ENCODE measurements around the gene CLTB.

Gene CLTB

DNA sequence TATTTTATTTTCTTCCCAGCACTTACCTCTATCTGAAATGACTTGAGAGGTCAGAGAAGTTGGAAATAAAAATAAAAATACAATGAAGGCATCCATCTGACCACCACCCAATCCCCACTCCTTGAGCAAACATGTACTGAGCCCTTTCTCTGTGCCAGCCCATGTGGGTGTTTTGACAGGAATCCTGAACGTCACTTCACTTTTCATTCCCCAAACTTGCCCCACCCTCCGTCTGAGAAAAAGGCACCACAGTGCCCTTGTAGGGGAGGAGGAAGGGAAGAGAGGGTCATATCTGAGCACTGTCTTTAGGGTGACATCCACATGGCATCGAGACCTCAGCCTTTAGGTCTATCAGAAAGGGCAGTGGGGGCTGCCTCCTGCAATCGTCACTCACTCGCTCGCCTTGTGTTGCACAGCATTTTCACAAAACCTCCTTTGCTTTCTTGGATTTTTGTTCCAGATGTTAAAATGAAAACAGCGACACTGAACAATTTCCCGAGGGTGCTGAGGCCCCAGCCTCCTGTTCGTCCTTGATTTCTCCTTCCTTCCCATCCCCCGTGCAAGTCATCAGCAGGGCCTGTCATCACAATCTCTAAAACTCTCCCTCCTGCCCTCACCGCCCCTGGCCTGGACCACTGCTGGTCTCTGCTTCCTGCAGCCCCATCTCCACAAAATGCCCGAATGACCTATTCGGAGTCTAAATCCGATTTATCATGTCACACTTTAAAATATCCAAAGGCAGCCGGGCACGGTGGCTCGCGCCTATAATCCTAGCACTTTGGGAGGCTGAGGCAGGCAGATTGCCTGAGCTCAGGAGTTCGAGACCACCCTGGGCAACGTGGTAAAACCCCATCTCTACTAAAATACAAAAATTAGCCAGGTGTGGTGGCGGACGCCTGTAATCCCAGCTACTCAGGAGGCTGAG, 14.8 kb downstream of the CLTB start:
- DNase-seq (ENCODE audit: low read depth) = no peak

DNA sequence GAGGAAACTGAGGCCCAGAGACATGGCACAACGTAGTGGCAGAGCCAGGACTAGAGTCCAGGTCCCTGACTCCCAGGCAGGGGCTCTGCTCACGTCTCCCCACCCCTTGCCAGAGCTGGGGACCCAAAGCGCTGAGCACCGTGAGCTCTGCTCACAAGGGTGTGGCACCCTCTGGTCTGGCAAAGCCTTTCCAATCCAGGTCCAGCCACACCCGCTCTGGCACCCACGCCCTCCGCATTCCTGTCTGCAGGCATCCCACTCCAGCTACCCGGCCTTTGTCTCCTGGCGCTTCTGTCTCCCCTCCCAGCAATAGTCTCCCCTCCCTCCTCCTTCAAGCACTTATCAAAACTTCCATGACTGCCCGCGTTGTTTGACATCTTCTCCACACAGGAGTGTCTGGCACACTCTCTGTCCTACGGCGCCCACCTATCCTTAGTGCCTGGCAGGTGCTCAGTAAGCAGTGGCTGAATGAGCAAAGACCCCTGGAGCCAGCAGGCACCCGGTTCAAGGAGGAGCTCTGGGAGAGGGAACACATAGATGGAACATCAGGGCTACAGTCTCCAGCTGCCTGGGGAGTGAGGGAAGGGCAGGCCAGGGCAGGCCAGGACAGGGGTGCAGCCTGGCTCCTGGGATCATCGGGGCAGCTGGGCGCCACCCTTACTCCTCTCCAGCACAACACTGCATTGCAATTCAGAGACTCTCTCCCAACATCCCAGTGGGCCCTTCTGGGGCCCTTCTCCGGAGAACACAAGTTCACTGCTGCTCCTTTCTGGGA, 15.8 kb downstream of the CLTB start:
- no peak for DNase-seq (ENCODE audit: low read depth)

GRCh38 chr5:176397736-176398420, 18.5 kb downstream of the CLTB start:
- no peak for DNase-seq (ENCODE audit: low read depth)

DNA sequence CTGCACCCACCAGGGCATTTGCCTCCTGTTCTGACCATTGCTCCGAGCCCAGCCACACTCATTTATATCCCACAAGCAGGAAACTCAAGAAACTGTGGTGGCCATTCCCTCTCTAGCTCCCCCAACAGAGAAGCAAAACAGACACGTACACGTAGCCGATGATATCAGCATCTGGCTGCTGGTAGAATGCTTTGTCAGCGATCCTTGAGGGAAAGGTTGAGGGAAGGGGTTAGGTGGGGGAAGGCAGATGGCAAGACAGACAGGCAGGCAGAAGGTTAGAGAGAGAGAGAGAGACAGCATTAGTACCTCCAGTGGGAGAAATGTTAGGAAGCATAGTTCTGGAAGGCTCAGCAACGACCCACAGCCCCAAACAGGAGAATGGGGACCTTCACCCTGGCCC, 20.0 kb downstream of the CLTB start:
- DNase-seq (ENCODE audit: low read depth) = peak; percentile 69

DNA sequence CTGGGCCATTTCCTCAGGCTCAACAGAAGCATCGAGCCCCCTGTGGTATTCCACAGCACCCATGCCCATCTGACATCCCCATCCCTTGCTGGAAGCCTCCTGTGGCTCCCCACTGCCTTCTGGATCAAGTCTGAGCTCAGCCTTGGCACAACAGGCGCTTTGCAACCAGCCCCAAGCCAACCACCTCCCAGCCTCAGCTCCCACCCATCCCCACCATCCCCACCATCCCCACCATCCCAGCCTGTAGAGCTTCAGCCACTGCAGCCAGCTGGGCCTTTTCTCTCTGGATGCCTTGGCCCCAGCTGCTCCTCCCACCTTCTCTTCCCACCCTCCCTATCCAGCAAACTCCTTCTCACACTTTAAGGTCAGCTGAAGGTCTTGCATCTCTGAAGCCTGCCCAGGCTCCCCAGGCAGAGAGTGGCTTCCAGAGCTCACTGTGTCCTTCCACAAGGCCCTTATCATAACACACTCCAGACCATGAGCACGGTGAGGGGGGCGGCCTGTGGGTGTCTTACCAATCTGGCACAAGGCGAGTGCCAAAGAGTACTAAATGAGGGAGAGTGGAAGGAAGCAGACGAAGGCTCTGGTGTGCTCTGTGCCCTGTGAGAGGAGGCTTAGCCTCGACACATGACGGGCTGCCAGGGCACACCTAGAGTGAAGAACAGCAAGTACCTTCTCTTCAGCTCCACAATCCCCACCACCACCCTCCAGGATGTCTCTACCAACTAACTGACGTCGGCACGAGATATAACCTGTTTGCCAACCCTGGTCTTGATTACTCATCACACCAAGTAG, 21.3 kb downstream of the CLTB start:
- peak; percentile 21 for DNase-seq (ENCODE audit: low read depth)

- no peak for DNase-seq (ENCODE audit: low read depth)
These were observed 22.2 kb downstream of the CLTB start for GRCh38 chr5:176394096-176394495.

- no peak for DNase-seq (ENCODE audit: low read depth)
These were observed 23.8 kb downstream of the CLTB start for GRCh38 chr5:176392526-176392925.

- DNase-seq (ENCODE audit: low read depth) = no peak
These were observed 24.3 kb downstream of the CLTB start for GRCh38 chr5:176391999-176392398.

GRCh38 chr5:176391479-176391878, 24.9 kb downstream of the CLTB start:
- DNase-seq (ENCODE audit: low read depth) = no peak

- no peak for DNase-seq (ENCODE audit: low read depth)
These were observed 26.9 kb downstream of the CLTB start for GRCh38 chr5:176389135-176390123.

- DNase-seq (ENCODE audit: low read depth) = peak; percentile 98
These were observed 27.8 kb downstream of the CLTB start, which contains the start of the genes HIGD2A and NOP16 for GRCh38 chr5:176388444-176389134. Gene HIGD2A (plus strand): TSS chr5:176388751. CDS start chr5:176388820, 69 bp downstream. Gene NOP16 (minus strand): TSS chr5:176388598. CDS start chr5:176388539, 59 bp downstream.

DNA sequence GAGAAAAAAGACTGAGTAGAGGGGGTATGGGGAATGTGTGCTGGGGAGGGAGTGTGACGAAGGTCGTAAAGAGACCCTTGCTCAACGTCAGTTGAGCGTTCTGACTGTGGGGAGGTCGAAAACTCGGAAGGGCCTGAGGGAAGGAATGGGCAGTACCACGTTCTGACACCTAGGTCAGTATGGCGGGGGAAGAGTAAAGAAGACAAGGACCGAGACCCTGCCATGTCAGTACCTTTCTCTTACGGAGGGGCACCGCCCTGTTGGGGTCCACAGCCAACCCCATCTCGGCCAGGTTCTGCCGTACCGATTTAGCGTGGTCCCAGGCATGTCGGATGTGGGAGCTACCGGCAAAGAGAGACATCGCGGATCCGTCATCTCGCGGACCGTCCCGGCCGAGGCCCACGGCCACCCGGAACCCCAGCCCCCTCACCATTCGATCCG, 28.3 kb downstream of the CLTB start:
- DNase-seq (ENCODE audit: low read depth) = peak; percentile 20

DNA sequence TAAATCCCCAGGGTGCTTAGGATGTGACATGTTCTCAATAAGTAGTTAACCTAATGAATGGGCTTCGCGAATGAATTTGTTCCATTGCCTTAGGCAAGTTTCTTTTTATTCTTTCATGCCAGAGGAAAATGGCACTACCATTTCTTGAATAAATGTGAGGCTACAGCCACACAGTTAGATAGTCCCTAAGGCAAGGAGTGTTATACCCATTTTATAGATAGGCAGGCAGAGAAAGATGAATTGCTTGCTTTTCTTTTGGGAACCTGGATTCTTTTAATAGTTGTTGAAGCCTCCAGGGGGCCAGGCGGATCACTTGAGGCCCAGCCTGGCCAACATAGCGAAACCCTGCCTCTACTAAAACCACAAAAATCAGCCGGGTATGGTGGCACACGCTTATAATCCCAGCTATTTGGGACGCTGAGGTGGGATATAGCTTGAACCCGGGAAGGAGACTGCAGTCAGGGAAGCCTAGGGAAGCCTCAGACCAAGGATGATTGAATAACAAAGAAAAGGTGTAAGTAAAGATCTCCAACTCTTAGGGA, 28.9 kb downstream of the CLTB start:
- no peak for DNase-seq (ENCODE audit: low read depth)

DNA sequence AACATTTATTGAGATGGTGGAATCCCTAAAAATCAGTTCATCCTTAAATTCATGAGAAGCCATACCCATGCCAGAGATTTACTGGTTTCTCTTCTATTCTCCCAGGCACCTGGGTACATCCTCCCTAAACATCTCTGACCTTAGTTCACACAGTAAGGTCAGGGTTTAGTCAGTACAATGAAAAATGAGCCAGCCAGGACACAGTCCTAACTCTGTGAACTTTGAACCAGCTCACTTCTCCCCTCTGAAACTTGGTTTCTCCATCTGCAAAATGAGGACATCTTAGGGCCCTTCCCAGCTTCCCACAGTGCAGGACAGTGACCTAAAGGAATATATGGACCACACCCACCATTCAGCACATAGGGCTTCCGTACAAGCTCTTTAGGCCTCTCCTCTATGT, 29.8 kb downstream of the CLTB start:
- no peak for DNase-seq (ENCODE audit: low read depth)

DNA sequence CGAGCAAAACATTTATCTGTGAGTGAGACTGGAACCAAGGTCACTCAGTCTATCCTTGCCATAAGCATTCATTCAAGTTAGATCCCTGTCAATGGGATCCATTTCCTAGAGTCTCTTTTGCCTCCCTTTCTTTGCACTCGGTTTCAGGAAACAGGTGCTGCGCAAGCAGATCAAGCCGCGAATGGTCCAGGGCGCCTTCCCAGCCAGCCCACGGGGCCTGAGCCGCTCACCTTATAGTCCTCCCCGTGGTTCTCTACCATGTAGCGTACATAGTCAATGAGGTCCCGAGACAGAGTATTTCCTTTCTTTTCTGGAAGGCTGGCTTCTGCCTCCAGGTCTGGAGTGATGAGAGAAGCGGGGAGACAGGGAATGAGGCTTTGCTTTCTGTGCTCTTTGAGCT, 31.3 kb downstream of the CLTB start:
- DNase-seq (ENCODE audit: low read depth) = no peak

DNA sequence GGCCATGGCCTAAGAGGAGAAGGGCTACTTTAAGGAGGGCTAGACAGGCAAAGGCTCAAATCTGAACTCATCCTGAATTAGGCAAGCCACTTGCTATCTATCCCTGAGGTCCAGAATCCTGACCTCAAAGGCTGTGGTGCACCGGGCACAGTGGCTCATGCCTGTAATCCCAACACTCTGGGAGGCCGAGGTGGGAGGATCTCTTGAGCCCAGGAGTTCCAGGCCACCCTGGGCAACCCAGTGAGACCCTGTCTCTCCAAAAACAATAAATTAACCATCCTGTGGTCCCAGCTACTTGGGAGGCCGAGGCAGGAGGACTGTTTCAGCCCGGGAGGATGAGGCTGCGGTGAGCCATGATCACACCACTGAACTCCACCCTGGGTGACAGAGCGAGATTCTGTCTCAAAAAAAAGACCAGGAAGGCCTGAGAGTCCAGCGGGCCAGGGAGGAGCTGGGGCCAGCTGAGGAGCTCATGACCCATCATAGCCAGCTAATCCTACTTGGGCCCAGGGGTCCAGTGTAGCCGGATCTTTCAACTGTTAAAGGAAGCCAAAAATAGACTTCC, 31.9 kb downstream of the CLTB start:
- no peak for DNase-seq (ENCODE audit: low read depth)

DNA sequence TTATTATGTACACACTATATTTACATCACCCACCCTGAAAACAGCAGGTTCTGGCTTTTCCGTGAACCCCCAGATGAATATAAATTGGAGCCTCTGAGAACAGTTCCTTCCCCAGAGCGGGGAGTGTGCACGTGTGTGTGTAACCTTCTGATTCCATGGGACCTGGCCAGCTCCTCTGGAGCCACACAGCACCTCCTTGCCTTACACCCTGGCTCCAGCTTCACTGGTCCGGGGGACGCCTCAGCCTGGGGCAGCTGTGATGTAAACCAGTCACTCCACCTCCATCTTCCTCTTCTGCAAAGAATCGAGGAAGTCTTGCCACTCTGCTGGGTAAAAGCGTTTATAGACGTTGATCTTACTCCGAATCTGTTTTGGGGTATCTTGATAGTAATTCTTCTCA, 32.4 kb downstream of the CLTB start:
- no peak for DNase-seq (ENCODE audit: low read depth)

GRCh38 chr5:176383248-176383905, 33.0 kb downstream of the CLTB start:
- no peak for DNase-seq (ENCODE audit: low read depth)

Measured in amniotic epithelial cell (primary cell).